Measurements from ENCODE around the gene CD109.
"Not testable (repeated sequence)": the region's sequence is repeated elsewhere in the genome, so short reads cannot be mapped to it uniquely, and the experiment has no call there.

CD109 gene

DNA sequence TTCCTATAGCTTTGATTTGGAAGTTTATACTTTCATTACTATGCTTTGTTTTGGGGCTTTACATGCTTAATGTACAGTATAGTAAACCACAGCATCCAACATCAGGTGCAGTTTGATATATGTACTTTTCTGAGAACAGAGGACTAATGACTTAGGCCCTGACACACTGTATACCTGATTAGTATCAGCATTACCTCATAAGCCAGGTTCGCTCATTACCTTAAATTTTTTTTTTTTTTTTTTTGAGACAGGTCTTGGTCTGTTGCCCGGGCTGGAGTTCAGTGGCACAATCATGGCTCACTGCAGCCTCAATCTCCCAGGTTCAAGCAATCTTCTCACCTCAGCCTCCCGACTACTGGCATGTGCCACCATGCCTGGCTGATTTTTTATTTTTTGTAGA lies 28.4 kb downstream of the CD109 start:
- in situ Hi-C loops (cut with HindIII; ENCODE audit: low sequenced_read_pairs): no loop called here

DNA sequence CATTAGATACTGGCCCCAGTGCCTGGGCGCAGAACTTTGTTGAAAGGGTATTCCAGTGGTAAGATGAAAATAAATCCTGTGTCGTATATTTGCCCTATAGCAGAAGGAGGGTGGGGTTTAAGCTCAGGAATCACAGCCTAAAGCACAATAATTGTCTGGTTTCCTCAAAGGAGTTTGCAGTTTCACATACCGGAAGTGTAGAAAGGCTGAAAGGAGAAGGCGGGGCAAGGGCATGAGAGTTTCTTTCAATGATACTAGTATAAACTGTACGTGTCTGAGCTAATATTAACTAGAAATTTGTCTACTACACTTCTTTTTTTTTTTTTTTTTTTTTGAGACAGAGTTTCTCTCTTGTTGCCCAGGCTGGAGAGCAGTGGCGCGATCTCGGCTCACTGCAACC lies 29.2 kb downstream of the CD109 start:
- in situ Hi-C loops (cut with HindIII; ENCODE audit: low sequenced_read_pairs): not testable (repeated sequence)

DNA sequence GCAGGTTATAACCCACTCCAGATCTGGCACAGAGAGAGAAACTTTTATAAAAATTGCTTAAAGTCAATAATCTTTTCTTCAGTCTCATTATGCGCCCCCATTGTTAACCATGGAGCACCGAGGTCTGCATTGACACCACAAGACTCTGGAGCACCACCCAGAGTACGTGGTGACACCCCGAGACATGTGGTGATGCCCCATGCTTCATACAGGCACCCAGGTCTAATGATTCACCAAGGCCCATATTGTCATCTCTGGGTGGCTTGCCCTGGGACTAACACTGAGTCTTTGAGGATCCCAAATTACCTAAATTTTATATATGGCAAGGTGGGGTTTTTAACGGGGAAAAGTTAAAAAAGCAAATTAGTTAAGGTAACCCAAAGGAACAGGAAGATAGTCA lies 31.1 kb downstream of the CD109 start:
- in situ Hi-C loops (cut with HindIII; ENCODE audit: low sequenced_read_pairs): no loop called here

DNA sequence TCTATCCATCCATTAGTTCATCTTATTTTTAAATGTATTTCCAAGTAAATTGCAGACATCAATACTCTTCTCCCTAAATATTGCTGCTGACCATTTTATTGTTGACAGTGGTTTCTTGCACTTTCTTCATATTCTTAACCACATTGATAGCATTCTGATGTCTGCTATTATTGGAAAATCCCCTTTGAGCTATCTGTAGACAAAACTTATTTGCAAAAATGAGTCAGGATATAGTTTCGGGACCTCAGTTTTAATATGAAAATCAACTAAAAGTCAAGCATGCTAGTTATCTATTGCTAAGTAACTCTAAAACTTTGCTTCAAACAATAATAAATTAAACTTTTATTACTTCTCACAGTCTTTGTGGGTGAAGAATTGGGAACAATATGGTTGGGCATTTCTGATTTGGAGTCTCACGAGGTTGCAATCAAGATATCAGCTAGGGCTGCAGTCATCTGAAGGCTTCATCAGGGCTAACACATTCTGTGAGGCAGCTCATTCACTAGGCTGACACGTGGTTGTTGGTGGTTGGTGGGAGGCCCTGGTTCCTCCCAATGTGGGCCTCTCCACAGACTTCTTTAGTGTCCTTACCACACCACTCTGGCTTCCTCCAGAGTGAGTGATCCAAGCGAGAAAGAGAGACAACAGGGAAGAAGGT lies 32.7 kb downstream of the CD109 start:
- in situ Hi-C loops (cut with HindIII; ENCODE audit: low sequenced_read_pairs): no loop called here

DNA sequence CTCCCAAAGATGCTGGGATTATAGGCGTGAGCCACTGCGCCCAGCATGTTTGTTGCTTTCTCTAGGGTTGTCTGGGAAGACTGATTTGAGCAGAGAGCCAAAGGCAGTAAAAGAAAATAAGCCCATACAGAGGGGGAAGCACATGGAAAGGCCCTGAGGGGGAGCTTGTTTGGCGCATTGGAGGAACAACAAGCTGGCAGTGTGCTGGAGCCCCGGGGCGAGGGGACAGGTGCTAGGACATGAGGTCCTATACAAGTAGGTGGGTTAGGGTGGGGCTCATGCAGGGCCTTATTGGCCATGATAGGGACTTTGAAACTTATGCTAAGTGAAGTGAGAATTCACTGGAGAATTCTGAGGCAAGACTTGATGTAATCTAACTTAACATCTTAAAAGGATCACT lies 35.3 kb downstream of the CD109 start:
- in situ Hi-C loops (cut with HindIII; ENCODE audit: low sequenced_read_pairs): no loop called here

DNA sequence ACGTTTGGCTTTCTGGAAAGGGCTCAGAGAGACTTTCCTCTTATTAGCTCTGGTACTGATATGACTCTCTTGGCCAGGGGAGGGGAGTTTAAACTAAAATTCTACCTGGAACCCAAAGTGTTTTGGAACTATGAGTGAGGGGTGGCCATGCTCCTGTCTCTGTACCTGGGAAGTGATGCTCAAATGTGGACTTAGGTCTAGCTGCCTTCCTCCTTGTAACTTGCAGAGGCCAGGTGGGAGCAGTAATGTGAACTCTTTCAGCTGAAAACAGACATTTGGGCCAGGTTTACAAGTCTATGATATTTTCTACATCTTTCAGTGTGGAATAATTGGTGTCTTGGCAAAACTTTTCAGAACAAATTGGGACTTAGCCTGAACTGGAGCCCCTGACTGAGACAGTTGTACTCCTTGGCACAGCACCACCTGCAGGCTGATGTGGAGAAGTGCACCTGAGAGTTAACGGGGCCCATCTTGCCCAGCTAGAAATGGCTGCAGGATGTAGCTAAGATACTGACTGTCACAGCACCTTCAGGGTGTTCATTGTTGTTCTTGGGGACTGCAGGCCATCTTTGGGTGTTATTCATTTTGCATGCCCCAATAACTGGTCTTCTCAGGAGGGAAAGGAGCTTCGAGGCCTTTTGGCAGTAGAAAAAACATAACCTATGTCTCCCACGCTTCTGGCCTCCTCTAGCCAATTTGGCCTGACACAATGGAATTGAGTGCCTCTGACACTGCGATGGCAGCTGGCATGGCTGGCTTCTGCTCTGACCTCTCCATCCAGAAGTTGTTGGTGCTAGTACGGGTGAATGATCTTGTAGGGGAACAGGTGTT lies 37.1 kb downstream of the CD109 start:
- in situ Hi-C loops (cut with HindIII; ENCODE audit: low sequenced_read_pairs): no loop called here

DNA sequence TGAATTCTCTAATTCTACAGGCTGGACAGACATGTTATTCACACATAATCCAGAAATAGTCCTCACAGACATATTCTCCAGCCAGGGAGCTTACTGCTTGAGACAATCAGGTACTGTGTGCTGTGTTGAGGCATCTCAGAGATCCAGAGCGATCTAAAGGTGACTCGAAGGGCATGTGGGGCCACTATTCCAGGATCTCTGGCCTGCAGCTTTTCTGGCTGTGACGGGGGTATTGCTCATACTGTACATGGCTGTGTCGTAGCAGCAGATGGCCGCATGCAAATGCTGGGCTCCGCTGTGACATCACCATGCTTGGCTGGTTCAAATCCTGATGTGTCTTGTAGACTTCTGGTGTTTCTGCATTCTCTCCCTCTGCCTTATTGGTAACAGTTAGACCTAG lies 37.8 kb downstream of the CD109 start:
- in situ Hi-C loops (cut with HindIII; ENCODE audit: low sequenced_read_pairs): no loop called here

DNA sequence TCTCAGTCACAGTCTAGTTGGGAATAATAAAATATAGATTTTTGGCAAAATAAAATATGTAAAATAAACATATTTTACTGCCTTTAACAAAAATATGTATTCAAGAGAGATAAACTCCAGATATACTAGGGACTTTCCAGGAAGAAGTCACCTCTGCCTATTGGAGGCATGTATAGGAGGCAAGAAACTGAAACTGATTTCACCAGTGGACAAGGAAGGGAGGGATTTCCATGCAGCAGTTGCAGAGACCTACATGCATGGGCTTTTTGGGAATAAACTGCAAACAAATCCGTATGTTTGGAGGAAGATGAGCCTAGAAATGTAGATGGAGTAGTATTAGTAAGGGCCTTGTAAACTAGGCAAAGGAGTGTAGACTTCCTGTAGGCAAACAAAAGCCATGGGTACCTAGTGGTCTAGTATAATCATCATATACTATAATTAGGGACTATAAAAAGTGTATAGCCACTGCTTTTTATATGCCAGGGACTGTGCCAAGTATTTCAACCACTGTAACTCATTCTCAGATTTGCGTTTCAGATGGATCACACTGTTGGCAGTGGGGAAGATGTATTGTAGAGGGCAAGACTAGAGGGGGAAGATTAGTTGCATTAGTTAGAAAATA lies 38.9 kb downstream of the CD109 start:
- in situ Hi-C loops (cut with HindIII; ENCODE audit: low sequenced_read_pairs): no loop called here

DNA sequence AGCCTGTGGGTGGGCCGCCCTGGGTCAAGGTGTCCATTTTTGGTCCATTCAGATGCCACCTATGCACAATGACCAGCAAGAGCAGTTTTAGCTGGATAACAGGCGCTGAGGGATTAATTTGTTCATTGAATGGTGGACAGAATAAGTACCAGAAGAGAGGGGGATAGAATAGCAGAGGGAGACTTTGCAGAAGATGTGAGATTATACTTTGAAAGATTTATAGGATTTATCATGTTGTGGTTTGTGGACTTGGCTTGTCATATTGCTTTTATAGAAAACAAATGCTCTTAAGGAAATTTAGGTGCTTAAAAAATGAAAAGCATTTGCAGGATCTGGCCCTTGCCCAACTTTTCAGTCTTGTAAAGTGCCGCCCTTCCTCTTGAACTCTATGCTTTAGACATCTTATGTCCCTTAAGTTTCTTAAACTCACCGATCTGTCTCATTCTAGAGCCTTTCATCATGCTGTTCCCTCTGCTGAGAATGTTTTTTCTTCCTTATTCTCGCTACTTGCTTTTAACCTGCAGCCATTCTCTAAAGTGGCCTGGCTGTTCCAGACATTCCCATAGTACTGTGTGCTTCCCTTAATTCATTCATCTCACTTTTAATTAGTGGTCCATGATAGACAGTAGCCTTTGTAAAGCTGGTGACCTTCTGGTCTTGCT lies 42.5 kb downstream of the CD109 start:
- in situ Hi-C loops (cut with HindIII; ENCODE audit: low sequenced_read_pairs): no loop called here

DNA sequence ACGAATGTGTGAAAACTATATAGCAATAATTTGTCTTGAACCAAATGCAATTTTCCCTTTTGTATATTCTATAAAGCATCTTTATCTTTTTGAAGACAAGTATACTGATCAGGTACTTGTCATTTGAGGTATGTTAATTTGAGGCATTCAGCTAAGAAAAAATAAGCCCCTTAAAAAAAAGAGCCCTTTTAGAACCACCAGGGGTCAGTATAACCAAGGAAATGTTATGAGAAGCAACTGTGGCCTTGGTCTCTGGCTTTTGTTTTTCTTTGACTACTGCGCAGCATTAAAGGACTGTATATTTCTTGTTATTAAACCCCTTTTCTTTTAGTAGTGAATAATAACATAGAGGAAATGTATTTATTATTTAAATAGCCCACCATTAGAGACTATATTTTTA lies 43.1 kb downstream of the CD109 start:
- in situ Hi-C loops (cut with HindIII; ENCODE audit: low sequenced_read_pairs): no loop called here

DNA sequence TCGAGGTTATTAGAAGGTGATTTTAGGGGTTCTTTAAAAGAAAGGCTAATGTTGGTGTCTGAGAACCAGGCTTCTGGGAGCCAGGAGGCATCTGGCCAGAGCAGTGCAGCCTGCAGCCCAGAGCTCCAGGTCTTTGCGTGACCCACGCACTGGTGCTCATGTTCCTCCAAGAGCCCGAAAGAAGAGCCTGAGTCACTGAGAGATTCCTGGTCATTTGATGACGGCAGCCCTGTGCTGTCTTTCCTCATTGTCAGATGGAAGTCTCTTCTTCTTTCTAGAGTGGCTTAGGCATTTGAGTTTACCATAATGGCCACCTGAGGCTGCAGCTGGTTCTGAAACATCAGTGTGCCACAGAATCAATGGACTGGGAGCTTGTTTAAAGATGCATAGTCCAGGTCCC lies 46.4 kb downstream of the CD109 start:
- in situ Hi-C loops (cut with HindIII; ENCODE audit: low sequenced_read_pairs): no loop called here

DNA sequence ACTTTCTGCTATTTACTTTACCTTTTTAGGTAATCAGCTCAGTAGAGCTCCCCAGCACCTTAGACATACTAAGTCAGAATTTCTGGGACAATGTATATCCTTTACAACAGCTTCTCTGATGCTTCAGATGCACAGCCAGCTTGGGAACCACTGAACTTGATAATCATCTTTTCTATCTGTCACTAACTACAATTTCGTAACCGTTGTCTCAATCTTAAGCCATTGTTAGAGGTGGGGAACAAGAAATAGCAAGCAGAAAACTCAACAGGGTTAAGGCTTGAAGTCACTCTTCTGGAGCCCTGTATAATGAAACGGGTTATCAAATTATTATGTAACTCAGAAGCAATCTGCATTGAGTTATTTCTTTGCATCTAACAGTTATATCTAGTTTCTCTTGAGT lies 47.1 kb downstream of the CD109 start:
- in situ Hi-C loops (cut with HindIII; ENCODE audit: low sequenced_read_pairs): no loop called here

DNA sequence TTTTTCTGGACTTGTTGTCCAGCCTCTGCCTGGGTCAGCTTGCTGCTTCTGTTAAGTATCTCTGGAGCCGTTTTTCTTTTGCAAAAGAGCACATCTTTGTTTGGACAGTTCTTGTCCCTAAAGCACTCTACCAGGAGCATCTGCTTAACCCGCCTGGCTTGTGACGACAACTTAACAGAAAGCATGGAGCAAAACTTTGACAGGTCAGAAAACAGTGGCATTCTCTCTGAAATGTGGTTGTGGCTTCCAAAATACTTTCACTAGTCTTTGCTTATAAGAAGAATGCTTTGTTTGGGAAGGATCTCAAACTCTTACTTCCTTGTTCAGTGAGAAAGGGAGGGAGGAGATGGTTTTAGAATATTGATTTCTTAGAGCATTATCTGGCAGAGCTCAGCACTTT lies 47.6 kb downstream of the CD109 start:
- in situ Hi-C loops (cut with HindIII; ENCODE audit: low sequenced_read_pairs): no loop called here

DNA sequence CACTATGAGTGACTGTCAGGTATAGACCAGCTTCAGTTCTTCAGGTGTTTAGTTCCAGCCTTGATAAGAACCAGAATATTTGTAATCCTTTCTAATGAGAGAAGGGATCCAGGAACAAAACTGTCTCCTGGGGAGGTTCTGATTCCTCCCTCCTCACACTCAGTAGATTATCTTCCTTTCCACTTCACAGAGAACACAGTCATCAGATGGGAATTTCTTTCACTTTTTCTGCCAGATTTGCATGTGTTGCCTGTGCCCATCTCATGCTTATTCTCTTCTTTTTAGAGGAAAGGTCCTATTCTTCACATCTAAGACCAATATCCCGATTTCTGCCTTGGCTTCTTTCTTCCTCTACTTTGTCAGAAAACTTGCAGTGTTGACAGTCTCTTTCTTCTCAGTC lies 50.8 kb downstream of the CD109 start:
- in situ Hi-C loops (cut with HindIII; ENCODE audit: low sequenced_read_pairs): no loop called here

DNA sequence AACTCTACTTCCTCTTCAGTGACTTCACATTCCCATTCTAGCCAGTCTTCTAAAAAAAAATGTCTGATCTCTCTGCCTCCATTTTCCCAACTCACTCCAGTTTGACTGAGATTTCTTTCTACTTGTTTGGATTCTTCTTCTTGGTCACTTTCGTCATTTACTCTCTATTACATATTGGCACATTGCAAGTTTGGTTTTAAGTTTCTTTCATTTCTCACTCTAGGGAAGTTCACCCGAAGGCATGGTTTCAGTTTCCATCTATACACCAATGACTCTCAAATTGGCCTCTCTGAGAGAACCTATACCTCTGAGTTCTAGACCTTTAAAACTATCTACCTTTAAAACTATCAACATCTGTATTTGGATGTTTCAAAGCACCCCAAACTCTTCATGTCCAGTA lies 51.3 kb downstream of the CD109 start:
- in situ Hi-C loops (cut with HindIII; ENCODE audit: low sequenced_read_pairs): no loop called here

DNA sequence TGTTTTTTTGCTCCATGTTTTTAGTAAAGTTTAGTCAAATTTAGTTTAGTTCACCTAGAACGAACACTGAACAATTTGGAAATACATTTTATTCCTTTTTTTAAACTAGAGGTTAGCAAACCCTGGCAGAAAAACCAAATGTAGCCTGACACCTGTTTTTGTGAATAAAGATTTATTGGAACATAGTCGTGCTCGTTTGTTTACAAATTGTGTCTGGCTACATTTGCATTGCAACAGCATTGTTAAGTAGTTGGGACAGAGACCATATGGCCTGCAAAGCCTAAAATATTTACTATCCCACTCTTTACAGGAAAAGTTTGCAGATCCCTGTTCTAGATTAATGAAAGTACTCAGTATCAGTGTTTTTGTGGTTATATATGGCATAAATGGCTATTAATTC lies 56.9 kb downstream of the CD109 start:
- in situ Hi-C loops (cut with HindIII; ENCODE audit: low sequenced_read_pairs): no loop called here

DNA sequence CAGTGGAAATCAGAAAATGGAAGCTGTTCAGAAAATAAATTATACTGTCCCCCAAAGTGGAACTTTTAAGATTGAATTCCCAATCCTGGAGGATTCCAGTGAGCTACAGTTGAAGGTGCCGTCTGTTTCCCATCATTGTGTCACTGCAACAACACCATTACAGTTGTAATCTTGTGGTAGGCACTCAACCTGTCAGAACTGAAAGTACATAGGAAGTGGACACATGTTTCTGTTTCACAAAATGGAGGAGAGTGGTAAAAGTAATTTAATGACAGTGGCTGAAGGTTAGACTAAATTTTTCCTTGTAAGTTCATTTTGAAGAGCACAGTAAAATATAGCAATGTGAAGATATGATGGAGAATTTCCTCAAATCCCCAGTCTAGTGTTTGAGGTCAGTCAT lies 70.0 kb downstream of the CD109 start:
- in situ Hi-C loops (cut with HindIII; ENCODE audit: low sequenced_read_pairs): no loop called here

DNA sequence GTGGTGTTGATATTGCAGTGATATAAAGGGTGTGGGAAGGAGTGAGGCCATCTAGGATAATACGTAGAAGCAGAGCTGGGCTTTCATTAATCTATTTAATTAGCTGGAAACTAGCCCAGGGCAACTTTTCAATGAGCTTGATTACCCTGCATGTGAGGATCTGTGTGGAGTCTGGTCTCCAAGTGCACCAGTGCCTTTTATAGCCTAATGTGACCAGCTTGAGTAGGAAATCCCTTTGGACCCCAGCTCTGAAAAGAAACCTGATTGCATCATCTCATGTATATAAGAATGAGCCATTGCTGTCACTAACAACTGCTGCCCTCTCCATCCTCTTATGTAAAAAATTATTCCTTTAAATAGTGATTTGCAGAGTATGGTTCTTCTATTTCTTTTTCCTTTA lies 72.6 kb downstream of the CD109 start:
- in situ Hi-C loops (cut with HindIII; ENCODE audit: low sequenced_read_pairs): no loop called here

DNA sequence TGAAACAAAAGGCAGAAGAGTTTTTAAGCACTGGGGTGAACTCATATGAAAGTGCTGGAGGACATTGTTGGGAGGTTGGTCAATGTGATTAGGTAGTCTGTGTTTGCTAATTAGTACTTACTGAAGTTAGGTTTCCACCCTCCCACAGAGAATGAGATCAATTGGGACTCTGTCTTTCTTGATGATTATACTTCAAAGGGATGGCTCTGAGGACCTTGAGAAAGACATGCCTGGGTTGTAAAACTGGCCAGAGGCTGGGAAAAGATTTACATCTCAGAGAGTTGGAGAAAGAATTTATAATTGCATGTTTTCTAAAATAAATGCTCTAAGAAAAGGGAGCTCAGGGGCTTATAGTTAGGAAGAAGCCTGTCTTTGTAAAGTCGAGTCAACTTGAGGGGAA lies 74.0 kb downstream of the CD109 start:
- in situ Hi-C loops (cut with HindIII; ENCODE audit: low sequenced_read_pairs): no loop called here

DNA sequence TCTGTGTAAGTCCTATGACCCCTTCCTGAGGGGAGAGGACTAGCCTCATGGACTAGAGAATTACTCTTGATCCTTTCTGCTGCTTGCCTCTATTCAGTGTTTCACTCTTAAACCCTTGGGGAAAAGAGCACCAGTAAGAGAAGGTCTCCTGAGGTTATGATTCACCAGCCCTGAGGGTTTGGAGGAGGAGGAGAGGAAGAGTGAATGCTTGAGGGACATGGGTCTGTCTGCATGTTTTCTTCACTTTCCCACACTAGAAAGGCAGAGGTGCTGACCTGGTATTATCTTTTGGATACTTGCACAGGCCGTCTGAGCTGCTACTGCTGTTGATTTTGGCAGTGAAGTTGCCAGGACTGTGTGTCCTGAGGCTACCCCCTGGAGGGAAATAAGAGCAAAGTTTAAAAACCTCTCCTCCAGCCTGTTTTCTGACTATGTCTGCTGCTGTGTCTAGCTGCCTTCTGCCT lies 78.3 kb downstream of the CD109 start:
- in situ Hi-C loops (cut with HindIII; ENCODE audit: low sequenced_read_pairs): no loop called here

DNA sequence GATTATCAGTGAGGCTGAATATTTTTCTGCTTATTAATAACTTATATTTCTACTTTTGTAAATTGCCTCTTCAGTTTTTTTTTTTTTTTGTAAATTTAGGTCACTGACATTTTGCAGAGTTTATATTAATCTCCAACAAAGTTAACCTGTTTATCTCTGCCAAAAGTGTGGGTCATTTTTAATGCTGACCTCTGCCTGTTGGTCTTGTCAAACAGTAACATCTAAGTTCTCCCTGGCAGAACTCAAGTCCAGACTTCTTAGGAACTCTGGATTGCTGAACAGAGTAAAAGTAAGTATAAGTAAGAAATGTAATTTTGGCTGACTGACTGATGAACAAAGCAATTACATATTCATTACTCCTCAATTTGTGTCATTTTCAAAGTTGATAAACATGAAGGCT lies 83.9 kb downstream of the CD109 start:
- in situ Hi-C loops (cut with HindIII; ENCODE audit: low sequenced_read_pairs): no loop called here

DNA sequence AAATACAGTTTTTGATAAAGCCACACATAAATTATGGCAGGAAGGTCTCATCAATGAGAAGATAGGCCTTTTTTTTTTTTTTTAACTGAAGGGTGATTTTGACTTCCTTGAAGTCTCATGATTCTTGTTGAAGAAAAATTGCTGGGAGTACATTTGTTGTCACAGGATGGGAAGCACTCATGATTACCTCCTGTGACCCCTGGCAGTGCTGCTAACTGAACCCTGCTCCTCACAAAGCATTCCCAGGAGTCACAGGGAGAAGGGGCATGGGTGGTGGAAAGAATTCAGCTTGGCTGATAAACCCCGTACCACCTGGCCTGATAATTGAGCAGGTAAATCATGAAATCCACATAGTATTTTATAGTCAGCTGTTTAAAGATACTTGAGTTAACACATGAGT lies 86.9 kb downstream of the CD109 start:
- in situ Hi-C loops (cut with HindIII; ENCODE audit: low sequenced_read_pairs): no loop called here
